ENCODE results near the gene EFHC2.

- no peak for TF ChIP-seq CTCF (IDR thresholded peaks at IDR 0.05)
- TF ChIP-seq POLR2A (IDR thresholded peaks at IDR 0.05) = no peak
Observed at GRCh38 chrX:44106864-44107263, 236.6 kb downstream of the EFHC2 start.

Measured in thyroid gland (tissue), 4 donors.